IPS-NIHi7 (cell line): Measurements from ENCODE around the gene CLMP.

ENCODE experiments used
- DNase-seq: peaks from one replicate; pipeline ENCODE4 v3.0.0; 2012; ENCODE audit warnings: mixed read lengths; ENCODE audit errors: extremely low spot score

CLMP gene, protein sequence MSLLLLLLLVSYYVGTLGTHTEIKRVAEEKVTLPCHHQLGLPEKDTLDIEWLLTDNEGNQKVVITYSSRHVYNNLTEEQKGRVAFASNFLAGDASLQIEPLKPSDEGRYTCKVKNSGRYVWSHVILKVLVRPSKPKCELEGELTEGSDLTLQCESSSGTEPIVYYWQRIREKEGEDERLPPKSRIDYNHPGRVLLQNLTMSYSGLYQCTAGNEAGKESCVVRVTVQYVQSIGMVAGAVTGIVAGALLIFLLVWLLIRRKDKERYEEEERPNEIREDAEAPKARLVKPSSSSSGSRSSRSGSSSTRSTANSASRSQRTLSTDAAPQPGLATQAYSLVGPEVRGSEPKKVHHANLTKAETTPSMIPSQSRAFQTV

DNA sequence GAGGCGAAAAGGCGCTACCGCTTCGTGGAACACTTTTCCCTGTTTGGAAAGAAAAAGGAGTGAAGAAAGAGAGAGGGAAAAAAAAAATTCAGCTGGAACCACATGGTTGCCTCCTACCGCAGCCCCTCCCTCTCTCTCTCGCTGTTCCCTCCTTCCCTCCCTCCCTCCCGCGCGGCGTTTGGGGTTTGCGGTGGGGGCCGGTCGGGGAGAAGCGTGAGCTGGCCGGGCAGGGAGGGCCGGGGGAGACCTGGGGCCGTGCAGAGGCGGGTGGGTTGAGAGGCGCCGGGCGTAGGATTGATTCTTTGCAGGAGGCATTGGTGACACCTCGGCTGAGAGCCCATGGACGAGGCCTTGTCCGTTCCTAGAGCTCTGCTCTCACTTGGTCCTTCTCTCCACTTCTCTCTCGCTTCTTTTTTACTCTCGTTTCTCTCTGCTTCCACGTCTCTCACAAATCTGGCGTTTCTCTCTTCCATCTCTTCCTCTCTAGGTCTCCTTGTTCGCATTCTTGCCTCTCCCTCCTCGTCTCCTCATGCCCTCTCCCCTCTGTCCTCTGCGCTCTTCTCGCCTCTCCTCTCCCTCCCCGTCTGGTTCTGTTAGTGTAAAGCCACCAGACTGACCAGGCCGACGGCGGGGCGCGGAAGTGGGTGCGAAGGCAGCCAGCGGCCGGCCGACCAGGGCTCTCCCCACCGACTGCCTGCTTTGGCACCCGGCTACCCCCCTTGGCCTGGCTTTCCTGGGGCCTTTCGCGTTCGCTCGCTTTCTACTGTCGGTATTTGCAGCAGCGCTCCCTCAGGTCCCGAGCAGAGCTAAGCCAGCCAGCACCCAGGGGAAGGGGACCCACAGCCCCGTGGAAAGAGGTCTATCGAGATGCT is at the start of gene CLMP:
CLMP (minus strand) TSS at position 61 of the 872 bp plus-strand sequence. CDS start 308 bp downstream, outside the sequence.
- DNase-seq, result peak; percentile 59

DNA sequence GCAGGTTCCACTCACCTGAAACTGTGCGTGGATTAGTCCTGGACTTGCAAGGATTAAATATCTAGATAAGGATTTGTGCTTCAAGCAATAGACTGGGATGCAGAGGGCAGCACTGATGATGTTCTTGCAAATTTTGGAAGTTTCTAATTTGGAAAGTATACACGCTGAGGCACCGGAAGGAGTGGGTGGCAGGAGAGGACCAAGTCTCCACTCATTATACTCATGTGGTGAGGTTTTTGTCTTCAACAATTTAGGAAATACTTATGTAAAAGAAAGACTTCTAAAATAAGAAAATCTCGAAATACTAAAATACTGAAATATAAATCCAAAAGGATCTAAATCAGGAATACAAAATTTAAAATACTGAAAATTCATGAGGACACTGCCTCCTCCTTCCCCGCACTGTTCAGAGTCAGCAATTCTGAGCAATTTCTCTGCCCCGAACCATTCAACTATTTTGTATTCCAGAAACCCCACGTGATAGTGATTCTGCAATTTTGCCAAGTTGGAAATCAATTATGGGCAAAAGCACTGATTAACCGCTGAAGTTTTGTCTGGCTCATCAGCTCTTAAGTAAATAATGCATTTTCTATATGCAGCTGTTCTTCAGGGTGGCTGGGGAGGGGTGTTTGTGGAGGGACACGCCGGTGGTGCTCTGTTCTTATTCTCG is 47.0 kb upstream of the CLMP start:
- no peak for DNase-seq

DNA sequence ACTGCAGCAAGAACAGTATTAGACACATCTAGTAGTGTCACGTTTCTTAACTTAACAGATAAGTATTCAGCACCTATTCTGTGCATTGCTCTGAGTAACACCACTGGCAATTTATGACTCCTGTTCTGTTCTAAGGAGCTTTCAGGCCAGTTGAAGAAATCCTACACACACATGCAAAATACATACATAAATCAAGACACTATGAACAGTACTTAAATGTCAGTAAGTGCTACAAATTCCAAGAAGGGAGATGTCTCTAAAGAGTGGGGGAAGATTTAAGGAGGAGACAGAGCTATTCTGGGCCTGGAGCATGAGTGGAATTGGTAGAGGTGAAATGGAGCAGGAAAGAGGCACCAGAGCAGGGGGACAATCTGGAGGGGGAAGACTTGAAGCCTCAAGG is 46.2 kb upstream of the CLMP start:
- no peak for DNase-seq

DNA sequence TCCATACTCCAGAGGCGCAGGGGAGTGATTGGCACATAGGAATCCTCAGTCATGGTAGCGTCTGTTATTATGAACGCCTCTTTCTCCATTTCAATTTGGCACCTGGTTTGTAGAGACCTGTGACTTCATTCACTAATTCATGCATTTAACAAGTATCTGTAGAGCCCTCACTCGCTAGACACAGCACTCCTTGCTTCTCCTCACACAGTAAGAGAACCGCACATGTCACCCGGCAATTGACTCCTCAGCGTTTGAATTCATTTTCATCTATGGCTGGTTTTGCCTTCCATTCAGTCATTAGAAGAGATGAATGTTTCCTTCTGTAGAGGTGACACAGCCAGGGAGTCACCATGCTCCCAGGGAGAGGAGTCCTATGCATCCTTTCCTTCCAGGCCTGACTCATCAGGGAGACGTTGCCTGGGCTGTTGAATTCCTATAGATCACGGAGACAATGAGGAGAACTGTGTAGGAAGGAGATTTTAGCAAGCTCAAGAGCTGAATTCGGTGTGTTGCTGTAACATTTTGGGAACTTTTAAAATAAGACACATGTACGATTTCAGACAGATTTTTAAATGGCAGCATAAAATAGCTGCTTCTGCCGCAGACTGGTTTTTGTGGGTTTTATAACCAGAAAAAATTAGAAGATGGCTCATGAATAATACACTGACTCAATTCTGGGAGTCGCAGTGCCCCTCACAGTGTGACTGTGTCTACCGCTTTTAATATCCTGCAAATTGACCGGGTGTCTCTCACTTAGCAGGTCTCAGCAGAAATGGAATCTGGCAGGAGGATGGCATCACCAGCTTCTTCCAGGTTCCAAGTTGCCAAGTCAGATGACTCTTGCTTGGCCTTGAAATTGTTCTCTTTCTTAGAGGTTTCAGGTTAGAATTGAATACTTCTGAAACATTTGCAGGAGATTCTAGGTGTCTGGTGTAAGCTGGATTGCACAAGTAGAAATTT is 44.4 kb upstream of the CLMP start:
- DNase-seq, result no peak

DNA sequence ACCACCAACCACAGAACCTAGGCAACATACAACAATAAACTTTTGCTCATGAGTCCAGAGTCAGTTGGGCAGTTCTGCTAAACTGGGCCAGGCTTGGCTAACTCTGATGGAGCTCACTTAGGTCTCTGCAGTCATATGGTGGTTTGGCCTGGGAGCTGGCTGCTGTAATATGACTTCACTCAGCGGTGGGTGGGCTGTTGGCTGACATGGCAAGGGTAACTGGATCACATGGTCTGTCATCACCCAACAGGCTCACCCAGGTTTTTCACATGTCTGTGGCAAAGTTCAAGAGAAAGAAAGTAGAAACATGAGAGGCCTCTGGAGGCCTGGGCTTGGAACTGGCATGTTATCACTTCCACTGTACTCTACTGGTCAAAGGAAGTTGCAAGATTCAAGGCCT is 43.2 kb upstream of the CLMP start:
- DNase-seq, result no peak

DNA sequence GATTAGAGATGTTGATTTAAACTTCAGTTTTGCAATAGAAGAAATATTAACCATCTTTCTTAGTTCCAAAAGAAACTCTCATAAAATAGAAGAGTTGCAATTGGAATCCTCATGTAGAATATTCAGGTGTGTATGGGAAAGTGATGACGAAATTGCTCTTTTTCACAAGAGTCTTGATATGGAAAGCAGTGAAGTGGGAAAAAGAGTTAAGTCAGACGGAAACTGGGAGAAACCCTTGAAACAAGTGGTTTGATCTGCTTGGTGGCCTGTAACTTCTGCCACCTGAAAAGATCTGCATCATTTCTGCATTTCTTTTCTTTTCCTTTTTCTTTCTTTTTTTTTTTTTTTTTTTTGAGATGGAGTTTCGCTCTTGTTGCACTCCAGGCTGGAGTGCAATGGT is 41.8 kb upstream of the CLMP start:
- no peak for DNase-seq

DNA sequence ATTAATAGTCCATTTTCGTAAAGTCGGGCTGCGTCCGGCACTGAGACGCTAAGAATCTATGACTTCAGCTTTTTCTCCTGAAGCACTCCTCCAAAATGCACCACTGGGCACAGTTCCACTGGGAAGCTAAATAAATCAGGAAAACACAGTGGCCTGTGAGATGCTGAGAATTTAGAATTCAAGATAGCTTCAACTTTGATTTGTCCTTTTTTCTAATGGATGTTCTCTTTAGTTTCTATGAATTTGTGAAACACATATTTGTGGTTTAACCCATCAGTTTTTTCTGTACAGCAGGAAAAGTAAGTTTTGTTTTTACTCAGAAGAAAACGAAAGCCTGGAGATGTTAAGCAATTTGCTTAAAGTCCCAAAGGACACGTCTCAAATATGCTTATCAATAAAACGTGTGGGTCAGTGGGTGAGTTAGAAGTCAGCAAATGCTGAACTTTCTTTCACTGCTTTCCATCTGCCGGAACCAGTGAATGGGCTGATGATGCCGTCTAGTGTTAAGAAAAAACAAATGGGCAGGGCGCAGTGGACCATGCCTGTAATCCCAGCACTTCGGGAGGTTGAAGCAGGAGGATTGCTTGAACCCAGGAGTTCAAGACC is 40.7 kb upstream of the CLMP start:
- no peak for DNase-seq

DNA sequence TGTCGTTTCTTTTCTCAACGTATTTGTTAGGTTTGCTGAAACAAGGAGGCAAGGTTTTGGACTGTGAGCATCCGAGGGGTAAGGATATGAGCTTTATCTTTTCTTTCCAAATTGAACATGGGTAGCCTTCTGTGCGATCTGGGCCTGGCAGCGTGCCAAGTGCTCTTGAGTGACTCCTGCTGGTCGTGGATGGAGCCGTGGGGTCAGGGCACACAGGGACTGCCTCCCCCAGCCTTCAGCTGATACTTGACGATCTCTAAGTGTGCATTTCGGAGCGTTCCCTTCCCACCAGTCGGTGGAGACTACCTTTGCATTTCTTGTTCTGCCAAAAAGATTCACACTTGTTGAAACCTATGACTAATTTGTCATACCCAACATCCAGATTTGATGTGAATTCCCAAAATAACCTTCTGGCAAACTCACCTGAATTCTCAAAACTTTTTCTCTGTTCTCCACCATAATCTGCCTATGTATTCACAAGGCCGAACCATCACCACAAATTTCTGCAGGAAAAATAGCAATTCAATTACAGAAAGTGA is 40.1 kb upstream of the CLMP start:
- peak; percentile 76 for DNase-seq

DNA sequence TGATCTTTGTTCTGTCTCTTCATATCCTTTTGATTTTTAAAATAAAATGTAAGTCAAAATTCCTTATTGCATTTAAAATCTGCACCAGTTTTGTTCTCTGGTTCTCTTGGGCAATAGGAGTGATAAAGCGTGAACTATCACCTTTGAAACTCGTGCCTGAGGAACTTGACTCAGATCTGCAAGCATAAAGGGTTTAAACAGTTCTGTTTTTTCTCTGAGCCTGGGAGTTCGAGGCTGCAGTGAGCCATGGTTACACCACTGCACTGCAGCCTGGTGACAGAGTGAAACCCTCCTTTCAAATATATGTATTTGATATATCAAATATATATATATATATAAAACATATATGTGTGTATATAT is 38.9 kb upstream of the CLMP start:
- no peak for DNase-seq

DNA sequence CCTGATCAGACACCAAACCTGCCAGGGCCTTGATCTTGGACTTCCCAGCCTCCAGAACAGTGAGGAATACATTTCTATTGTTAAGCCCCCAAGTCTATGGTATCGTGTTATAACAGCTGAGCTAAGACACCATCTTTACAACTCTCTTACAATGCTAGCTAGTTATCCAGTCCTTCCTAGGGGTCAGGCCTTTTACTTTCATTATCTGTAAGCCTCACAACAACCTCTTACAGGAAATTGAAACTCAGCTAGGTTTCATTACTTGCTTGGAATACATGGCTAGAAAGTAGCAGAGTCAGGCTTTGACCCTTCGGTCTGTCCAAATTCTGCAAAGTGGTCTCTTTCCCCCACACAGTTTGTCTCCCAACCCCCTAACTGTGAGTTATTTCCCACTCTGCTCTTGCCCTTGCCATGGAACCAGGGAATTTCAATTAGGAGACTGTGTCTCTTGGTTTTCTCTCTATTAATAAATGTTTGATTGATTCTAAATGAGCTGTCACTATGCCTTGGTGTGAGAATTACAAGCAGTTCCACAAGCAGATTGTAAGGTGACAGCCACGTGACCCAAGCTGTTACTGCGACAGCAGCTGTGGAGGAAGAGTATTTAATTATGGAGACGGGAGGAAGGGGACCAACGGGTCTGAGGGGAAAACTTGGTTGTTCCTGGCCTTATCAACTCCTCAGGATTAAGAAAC is 38.4 kb upstream of the CLMP start:
- no peak for DNase-seq

DNA sequence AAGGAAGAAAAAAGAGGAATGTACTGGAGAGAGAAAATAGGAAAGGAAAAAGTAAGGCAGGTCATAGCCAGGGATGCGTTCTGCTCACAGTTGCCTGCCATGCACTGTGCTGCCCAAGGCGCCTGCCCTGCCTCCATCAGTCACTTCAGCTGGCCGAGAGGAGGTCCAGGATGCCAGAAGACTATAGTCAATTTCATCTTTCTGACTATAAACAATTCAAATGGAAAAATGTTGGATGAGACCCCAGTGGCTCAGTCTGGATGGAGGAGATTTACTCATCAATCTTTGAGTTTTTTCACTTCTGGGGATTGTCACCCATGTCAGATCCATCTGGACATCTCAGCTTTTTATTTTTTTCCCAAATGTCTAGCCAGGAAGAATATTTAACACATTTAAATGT is 36.7 kb upstream of the CLMP start:
- DNase-seq, result no peak

DNA sequence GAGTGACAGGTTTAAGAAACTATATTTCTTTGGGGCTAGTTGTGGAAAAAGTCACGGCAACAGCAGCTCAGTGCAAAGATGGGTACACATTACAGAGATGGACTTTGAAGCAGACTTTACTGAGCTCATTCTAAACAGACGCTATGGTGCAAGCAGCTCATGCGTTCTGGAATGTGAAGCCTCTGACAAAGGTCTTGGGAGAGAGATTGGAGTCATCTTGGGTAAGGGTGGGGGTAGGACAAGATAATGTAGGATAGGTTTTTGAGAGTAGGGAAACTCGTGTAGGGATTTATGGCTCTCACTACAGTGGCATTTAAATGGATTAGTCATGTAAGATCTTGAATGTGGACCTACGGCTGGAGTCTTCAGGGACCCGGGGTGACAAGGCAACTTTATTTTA is 36.2 kb upstream of the CLMP start:
- DNase-seq, result no peak

DNA sequence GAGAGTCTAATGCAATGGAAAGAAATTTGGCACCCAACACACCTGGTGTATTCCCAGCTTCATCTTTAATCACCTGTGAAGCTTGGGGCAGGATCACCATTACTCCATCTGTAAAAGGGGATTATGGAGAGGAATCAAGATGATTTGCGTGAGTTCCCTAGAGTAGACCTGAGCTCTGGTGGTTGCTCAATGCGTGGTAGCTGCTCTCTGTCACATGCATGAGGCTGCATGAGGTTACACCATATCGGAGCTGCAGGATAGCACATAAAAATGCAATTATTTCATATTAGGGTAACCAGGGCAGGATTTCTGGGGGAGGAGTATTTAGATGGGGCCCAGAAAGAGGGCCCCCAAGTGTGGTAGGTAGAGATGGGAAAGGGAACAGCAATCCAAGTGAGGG is 35.3 kb upstream of the CLMP start:
- no peak for DNase-seq

DNA sequence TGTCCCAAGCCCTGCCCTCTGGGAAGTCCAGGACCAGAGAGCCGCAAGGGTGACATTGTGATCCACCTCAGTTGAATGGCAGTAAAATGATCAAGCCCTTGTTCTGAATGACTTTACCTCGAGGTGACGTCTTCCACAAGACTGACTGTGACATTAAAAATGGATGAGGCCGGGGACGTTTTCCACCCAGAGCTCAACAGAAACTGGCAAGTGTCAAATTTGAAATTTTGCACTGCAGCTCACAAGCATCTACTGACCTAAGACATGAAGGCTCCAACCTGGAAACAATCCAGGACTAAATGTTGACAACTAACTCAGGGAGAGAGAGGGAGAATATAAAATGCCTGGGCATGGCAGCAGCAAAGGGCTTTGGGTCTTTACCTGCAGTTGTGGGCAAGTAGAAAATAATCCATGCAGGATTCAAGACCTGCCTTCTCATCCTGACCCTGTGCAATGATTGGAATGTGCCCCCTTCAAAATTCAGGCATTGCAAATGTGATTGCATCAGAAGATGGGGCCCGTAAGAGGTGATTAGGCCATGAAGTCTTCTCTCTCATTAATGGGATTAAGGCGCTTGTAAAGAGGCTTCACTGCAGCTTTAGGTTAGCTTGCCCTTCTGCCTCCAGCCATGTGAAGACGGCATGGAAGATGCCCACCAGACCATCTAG is 33.6 kb upstream of the CLMP start:
- no peak for DNase-seq

DNA sequence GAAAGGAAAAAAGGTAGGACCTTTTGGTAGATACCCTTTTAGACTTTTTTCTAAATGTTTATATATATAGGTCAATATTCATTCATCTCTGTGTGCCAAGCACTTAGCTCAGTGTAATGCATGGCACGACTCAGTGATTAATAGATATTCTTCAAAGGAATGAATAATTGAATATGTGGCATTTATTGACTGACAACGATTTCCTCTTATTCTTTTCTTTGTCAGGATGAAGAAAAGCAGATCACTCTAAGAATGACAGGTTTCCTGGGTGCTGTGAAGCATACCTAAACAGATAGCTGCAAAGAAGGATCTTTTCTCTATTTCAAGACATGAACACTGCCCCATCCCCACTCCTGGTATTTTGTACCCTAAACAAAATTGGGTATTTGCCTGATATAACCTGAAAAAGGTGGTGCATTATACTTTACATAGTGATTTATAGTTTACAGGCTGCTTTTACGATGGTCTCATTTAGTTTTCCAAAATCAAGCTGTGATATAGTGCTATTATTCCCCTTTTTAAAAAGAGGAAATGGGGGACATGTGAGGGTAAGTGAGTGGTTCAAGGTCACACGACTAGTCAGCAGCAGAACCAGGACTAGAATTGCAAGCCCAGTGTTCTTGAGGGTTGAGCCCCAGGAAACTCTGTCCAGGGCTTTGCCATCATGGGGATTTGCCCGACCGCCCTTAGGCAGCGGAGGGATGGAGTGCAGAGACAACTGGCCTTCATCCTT is 32.9 kb upstream of the CLMP start:
- DNase-seq, result no peak

DNA sequence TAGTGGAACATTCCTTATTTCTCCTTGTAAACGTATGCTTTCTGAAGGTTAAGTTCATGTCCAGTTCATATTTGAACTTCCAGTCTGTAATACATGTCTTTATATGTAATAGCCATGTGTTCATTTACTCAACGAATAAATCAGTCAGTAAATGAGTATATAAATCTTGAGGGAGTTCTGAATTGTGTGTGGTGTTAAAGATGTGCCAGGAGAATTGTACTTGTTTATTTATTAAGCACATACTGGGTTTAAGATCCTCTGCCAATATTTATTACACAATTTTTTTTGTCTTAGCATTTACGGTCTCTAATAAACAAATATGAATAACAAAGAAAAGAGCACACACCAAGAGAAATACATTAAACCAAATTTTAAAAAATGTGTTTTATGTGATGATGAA is 26.5 kb upstream of the CLMP start:
- no peak for DNase-seq

DNA sequence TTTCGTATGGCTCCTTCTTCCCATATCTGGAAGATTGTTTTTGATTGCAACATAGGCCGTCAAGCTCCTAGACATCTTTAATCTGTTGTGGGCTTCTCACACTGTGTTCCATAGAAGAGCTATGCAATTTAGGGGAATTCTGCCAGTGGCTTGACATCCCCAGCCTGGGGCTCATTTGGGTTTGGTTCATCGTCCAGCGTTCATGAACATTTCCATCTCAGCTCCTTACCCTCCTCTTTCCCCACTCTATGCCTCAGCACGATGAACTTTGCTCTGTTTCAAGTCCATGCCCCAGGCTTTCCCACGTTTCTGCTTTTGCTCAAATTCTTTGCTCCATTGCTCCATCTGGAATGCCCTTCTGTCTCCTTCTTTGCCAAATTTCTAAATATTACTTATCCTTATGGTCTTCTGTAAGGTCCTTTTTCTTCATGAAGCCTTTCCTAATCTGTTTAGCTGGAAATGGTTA is 26.1 kb upstream of the CLMP start:
- DNase-seq, result no peak

DNA sequence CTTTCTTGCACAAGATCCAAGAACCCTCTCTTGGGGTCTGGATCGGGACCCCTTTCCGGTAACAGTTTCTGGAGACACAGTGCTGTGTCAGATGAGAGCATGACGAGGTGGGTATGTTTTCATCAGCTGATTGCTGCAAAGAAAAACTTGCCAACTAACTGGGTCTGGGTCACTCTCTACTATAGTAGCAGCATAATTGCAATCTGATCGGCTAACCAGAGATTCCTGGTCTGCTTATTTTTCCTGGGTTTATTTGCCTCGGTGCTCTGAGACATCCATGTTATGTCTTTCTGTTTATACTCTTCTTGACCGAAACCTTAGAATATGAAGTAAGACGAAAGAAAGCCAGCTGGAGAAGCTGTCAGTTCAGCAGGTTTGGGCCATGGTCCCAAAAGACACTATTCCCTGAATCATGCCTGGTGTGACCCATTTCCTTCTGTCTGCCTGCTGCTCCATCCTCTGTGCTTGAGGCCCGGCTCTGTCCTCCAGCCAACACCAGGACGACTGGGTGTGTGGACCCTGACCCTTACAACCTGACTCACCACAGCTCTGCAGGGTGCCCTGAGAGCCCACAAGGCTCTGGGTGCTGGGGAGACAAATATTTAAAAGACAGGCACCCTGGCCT is 24.1 kb upstream of the CLMP start:
- no peak for DNase-seq
